ENCODE results near the gene SEC23A. TPM values are rescaled to one million over a fixed set of nuclear protein-coding genes. Genes with fewer than 3 reads are reported as not detected.
"Not testable (repeated sequence)": the region's sequence is repeated elsewhere in the genome, so short reads cannot be mapped to it uniquely, and the experiment has no call there.

SEC23A gene
- total RNA-seq, 1 donor from 2014 or later, result 137 TPM

- no peak for DNase-seq
These were observed 11.3 kb downstream of the SEC23A start for GRCh38 chr14:39091716-39092115.

GRCh38 chr14:39090548-39091111 lies 12.4 kb downstream of the SEC23A start:
- DNase-seq, result no peak

DNA sequence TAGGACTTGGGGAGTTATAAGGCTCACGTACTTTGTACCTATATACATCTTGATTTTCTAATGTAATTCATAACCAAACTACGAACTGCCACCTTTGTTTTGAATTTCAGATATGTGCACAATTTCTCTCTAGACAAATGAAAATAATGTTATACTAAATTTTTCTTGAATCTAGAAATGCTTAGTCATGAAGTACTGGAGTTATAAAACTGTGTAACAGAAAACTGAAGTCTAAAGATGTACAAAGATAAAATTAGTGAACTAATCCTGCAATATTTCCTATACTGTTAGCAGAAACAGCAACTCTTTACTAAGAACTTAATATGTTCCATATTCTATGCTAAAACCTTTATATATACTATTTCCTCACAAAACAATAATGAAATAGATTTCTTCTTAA lies 15.5 kb downstream of the SEC23A start:
- no peak for DNase-seq

DNA sequence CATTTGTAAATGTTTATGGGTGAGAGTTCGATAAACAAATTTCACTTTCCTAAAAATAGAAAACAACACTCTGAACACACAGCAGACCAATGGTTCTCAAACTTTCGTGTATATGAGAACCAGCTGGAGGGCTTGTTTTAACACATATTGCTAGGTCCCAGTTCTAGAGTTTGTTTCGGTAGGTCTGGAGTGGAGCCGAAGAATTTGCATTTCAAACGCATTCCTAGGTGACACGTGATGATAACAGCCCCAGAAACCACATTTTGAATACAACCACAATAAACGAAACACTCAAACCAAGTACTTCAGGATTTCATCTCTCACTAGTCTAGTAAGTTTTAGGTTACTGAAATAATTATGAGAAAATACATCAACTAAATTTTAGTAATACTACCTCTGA lies 17.1 kb downstream of the SEC23A start:
- no peak for DNase-seq

GRCh38 chr14:39083127-39083526 lies 19.9 kb downstream of the SEC23A start:
- no peak for DNase-seq

GRCh38 chr14:39080886-39081285 lies 22.1 kb downstream of the SEC23A start:
- no peak for DNase-seq

GRCh38 chr14:39071096-39071495 lies 31.9 kb downstream of the SEC23A start:
- DNase-seq, result no peak

GRCh38 chr14:39069923-39070322 lies 33.1 kb downstream of the SEC23A start:
- DNase-seq, result no peak

DNA sequence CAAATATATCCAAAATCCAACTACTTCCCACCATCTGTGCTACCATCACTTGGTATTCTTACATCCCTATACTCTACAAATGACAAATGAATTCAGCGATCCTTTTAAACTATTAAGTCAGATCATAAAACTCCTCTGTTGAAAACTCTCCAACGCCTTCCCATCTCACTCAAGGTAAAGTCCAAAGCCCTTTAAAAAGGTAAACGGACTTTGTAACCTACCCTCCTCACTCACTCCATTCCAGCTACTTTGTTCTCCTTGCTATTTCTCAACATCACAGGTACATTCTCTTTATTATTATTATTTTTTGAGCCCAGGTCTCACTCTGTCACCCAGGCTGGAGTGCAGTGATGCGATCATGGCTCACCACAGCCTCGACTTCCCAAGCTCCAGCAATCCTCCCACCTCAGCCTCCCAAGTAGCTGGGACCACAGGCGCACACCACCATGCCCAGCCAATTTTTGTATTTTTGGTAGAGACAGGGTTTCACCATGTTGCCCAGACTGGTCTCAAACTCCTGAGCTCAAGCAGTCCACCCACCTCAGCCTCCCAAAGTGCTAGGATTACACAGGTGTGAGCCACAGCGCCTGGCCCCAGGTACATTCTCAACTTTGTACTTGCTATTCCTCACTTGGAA lies 33.7 kb downstream of the SEC23A start:
- DNase-seq, result not testable (repeated sequence)

GRCh38 chr14:39060818-39061437 lies 42.1 kb downstream of the SEC23A start:
- no peak for DNase-seq

DNA sequence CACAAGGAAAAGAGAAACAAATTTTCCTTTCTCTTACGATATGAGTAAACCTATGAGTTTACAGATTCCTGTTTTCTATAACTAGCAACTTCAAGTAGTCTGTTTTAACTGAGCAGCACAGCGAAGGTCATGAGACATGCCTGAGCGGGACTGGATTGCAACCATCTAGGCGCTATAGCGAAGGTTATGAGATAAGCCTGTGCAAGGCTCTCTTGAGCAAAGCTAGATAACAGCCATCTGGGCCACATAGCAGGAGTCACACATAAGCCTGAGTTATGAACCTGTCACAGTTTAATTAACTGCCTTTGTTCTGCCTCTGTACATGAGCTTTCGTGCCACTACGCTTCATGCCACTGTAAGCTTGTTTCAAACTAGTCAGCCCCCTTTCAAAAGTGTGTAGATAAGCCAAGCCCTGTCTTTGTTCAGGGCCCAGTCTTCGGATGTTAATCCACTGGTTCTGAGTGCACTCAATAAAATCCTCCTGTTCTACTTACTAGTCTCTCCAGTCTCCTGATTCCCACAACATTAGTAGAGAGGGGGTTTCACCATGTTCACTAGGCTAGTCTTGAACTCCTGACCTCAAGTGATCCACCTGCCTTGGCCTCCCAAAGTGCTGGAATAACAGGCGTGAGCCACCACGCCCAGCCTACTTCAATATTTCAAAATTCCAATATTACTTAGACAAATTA lies 47.1 kb downstream of the SEC23A start:
- no peak for DNase-seq

- not testable (repeated sequence) for DNase-seq
These were observed 50.1 kb downstream of the SEC23A start for GRCh38 chr14:39052869-39053454.

DNA sequence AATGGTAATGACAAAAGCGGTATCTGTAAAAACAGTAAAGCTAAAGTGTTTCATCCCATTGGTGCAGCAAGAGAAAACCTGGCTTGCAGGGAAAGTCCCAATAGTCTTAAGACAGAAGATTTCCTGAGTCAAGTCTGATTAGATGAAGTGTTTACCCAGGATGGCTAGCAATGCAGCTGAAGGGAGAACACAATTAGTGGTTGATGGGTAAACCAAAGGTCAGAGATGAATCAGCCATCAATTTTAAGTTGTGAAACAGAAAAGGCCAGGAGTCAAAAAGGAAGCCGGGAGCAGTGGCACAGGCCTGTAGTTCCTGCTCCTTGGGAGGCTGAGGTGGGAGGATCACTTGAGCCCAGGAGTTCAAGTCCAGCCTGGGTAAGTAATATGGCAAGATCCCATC lies 52.6 kb downstream of the SEC23A start:
- no peak for DNase-seq

- DNase-seq, result not testable (repeated sequence)
These were observed 57.1 kb downstream of the SEC23A start for GRCh38 chr14:39045889-39046288.

DNA sequence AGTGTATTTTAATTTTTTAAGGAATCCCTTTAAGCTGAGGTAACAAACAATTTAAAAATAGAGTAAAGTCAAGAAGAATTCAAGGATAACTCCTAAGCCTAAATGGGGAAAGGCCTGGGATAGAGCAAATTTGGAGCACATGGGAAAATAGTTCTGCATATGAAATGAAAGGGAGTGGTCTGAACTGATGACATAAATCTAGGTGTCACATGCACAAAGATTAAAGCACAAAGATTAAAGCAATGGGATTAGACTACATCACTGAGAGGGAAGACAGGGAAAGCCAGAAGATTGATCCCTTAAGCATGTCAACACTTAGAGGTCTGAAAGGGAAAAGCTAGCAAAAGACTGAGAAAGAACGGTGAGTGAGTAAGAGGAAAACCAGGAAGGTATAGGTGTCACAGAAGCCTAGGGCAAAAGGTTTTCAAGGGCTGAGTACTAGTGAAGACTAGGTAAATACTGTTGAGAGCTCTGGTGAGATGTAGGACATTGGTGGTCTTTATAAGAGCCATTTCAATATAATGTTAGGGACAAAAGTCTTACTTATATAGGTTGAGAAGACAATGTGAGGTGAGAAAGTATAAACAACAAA lies 59.6 kb downstream of the SEC23A start:
- no peak for DNase-seq

DNA sequence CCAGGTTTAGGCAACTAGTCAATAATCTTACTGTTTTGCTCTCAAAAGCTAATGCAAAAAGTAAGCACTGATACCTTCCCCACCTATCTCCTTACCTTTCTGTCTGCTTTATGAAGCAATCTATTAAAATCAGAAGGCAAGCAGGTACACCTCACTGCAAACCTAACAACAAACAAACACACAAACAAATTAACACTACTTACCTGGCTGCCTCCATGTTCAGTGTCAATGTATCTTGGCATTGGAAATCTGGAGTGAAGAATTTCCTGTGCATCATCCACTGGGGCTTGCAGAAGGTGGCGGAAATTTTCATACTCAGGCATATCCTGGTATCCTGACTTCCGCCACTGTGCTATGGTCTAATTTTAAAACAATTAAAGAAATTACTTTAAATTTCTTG lies 62.5 kb downstream of the SEC23A start:
- DNase-seq, result no peak

DNA sequence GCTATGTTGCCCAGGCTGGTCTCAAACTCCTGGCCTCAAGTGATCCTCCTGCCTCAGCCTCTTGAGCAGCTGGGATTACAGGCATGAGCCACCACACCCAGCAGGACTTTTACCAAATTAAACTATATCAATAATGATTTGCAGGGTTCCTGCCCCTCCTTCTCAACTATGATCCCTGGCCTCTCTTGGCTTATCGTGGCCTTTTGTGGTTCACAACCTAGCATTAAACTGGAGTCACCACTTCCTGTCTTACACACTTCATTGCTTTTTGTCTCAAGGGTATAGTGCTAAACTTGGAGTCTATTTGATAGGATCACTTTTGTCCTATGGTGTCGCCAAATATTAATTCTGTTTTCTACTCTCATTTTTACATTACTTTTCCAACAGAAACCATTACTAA lies 64.5 kb downstream of the SEC23A start:
- no peak for DNase-seq

GRCh38 chr14:39036760-39037159 lies 66.3 kb downstream of the SEC23A start:
- DNase-seq, result no peak

DNA sequence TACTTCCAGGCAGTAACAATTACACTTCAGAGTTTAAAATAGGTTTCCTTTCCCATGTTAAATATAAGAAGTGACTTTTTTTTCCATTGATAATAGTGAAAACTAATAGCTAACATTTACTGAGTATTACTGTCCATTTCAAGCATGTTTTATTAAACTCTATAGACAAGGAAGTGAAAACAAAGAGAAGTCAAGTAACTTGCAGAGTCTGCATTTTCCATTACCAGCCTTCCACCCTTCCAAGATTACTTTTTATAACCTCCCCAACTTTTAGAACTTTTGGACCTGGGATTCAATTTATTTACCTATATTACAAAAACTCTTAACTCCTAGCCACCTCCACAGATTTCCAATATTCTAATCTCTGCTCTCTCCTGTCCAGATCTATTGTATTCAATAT lies 67.7 kb downstream of the SEC23A start:
- DNase-seq, result no peak

GRCh38 chr14:39034481-39035296 lies 68.3 kb downstream of the SEC23A start:
- no peak for DNase-seq

DNA sequence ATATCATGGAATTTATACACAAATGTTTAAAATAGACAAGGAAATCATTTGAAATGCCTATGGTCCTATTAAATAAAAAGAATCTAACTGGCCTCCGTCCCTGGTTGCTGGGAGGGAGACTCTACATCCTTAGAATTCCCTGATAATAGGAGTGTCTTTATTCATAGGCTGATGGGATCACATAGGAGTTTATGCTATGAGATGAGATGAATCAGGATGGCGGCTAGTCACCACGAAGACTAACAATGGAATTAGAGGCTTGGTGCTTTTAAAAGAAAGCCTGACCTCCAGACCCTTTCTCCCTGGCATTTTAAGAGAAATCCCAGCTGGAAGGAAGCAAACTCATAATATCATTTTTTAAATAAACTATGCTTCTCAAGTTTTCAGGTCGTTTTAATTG lies 69.7 kb downstream of the SEC23A start:
- DNase-seq, result no peak

GRCh38 chr14:39030209-39030608 lies 72.8 kb downstream of the SEC23A start:
- DNase-seq, result no peak

All from occipital lobe (tissue), 2 donors.